ENCODE measurements around the gene WDR1. TPM values are rescaled to one million over a fixed set of nuclear protein-coding genes. Genes with fewer than 3 reads are reported as not detected.

The WDR1 gene
- polyA plus RNA-seq, 1 of the 3 experiments (the other 2 are of a cell fraction): 310 TPM

- Histone ChIP-seq H3K9ac (no peak overlapping the region), H4K20me1 (ENCODE audit: insufficient read depth) (peaks cover 97% of the 10 kb centered on the region), H3K9me2 (no peaks in the 10 kb centered on the region), H3K27ac (ENCODE audit: low read depth in 2 of 2, low read length in 1 of 2) (no peak overlapping the region), H3K9me3 (no peaks in the 10 kb centered on the region), H3K36me3 (replicated peaks in 1 of 2; ENCODE audit: control insufficient read depth in 1 of 2, insufficient read depth in 2 of 2, low read length in 1 of 2) (peaks cover 31 to 92% of the 10 kb centered on the region in 2 experiments), H3K4me1 (ENCODE audit: control insufficient read depth in 1 of 2, insufficient read depth in 2 of 2, low read depth in 1 of 2, low read length in 1 of 2) (peaks cover 5 to 16% of the 10 kb centered on the region in 2 experiments; a peak in 3 of 4 replicates), H3K4me3 (ENCODE audit: low read depth in 2 of 2, low read length in 1 of 2) (no peak overlapping the region), H3K4me2 (no peak overlapping the region), H3F3A (replicated peaks; ENCODE audit: insufficient read depth) (no peaks in the 10 kb centered on the region), H3K79me2 (ENCODE audit: insufficient read depth) (peaks cover 99% of the 10 kb centered on the region), H2AFZ (ENCODE audit: low read depth) (no peak overlapping the region), H3K27me3 (ENCODE audit: insufficient read depth) (no peaks in the 10 kb centered on the region)
- TF ChIP-seq GABPA (IDR thresholded peaks at IDR 0.05; ENCODE audit: low read depth) (no peak), JUND (IDR thresholded peaks at IDR 0.05) (no peak), EP300 (IDR thresholded peaks at IDR 0.05; ENCODE audit: borderline replicate concordance in 1 of 2, low read depth in 1 of 2, low read length in 1 of 2) (no peak), EZH2phosphoT487 (IDR thresholded peaks at IDR 0.05; ENCODE audit: borderline replicate concordance, low read depth) (no peak)
- POLR2A ChIA-PET: no interaction called here
- DNase-seq: no peak
- WGBS (ENCODE audit: low lambda C conversion rate): 96% methylated on average over 18 of the region's 21 CpGs
- CTCF ChIA-PET: interaction anchor here (0.6 kb wide), 1 partner anchor 368 kb away, joined by 3 read pairs; no protein-coding TSS in a partner anchor
Measured at GRCh38 chr4:10090467-10091250, 25.9 kb downstream of the WDR1 start.

GRCh38 chr4:10089346-10089745, 27.3 kb downstream of the WDR1 start:
- Histone ChIP-seq H3K79me2 (ENCODE audit: insufficient read depth) (peaks cover 96% of the 10 kb centered on the region), H3K27ac (ENCODE audit: low read depth in 2 of 2, low read length in 1 of 2) (no peak overlapping the region), H2AFZ (ENCODE audit: low read depth) (no peak overlapping the region), H3K4me1 (ENCODE audit: control insufficient read depth in 1 of 2, insufficient read depth in 2 of 2, low read depth in 1 of 2, low read length in 1 of 2) (peaks cover 0 to 14% of the 10 kb centered on the region in 2 experiments; a peak in 1 of 4 replicates), H4K20me1 (ENCODE audit: insufficient read depth) (peaks cover 96% of the 10 kb centered on the region), H3K9me3 (no peaks in the 10 kb centered on the region), H3K36me3 (replicated peaks in 1 of 2; ENCODE audit: control insufficient read depth in 1 of 2, insufficient read depth in 2 of 2, low read length in 1 of 2) (peaks cover 35 to 92% of the 10 kb centered on the region in 2 experiments), H3K4me3 (ENCODE audit: low read depth in 2 of 2, low read length in 1 of 2) (no peak overlapping the region), H3K4me2 (no peak overlapping the region), H3K9me2 (no peaks in the 10 kb centered on the region), H3F3A (replicated peaks; ENCODE audit: insufficient read depth) (no peaks in the 10 kb centered on the region), H3K9ac (no peak overlapping the region), H3K27me3 (ENCODE audit: insufficient read depth) (no peaks in the 10 kb centered on the region)
- ChIA-PET CTCF (no interaction called here), POLR2A (no interaction called here)
- 92% methylated on average over 10 of the region's 11 CpGs for WGBS (ENCODE audit: low lambda C conversion rate)
- no peak for DNase-seq
- TF ChIP-seq MEF2A (IDR thresholded peaks at IDR 0.05; ENCODE audit: borderline replicate concordance, low read depth) (no peak), RFX5 (IDR thresholded peaks at IDR 0.05; ENCODE audit: low read length) (no peak), FOXJ3 (CRISPR knock-in tag; IDR thresholded peaks at IDR 0.05) (no peak), CTCF (IDR thresholded peaks at IDR 0.05) (peak; percentile 45)

Measured in SK-N-SH (cell line).